Activated T-cell treated with anti-CD3 and anti-CD28 coated beads, Interleukin-2, amount 50 U/mL, for 4 hours (primary cell): Measurements from ENCODE around the gene GGTA1. TPM values are rescaled to one million over a fixed set of nuclear protein-coding genes. Genes with fewer than 3 reads are reported as not detected.
"Not testable (repeated sequence)": the region's sequence is repeated elsewhere in the genome, so short reads cannot be mapped to it uniquely, and the experiment has no call there.

ENCODE experiments used
- ATAC-seq, 2 donors: fragments of 200-7000 bp; cut with Tn5 transposase; one replicate each; pipeline ENCODE4 v1.10.0; 2021
- DNase-seq: peaks from one replicate; pipeline ENCODE4 v3.0.0-alpha.2; 2020
- H3K27me3 Mint-ChIP-seq: one replicate; pipeline ENCODE4 v1.8.0; 2021; ENCODE audit warnings: low read depth, mixed read lengths
- H3K36me3 Mint-ChIP-seq: one replicate; pipeline ENCODE4 v1.8.0; 2022; ENCODE audit warnings: mixed read lengths; ENCODE audit not compliant: insufficient read depth
- H3K4me1 Mint-ChIP-seq: one replicate; pipeline ENCODE4 v1.8.0; 2021; ENCODE audit warnings: low read depth, mixed read lengths
- H3K4me3 Mint-ChIP-seq: one replicate; pipeline ENCODE4 v1.8.0; 2021; ENCODE audit warnings: mild to moderate bottlenecking, moderate library complexity, mixed read lengths
- H3K9me3 Mint-ChIP-seq: one replicate; pipeline ENCODE4 v1.8.0; 2021; ENCODE audit warnings: mixed read lengths
- total RNA-seq, 3 donors: library from RNA; stranded (reverse); gene quantifications; one replicate each; pipeline ENCODE4 v1.2.1, GENCODE V29; 2021

GGTA1 gene
- total RNA-seq, 3 donors from 2014 or later: not detected

GRCh38 chr9:121437046-121437445, 62.6 kb downstream of the GGTA1 start:
- not testable (repeated sequence) for H3K36me3 Mint-ChIP-seq, H3K9me3 Mint-ChIP-seq, H3K4me3 Mint-ChIP-seq, H3K4me1 Mint-ChIP-seq, DNase-seq, ATAC-seq
- peaks cover 10% of the 10 kb centered on the region for H3K27me3 Mint-ChIP-seq

- DNase-seq (no peak), ATAC-seq (no peak)
- Mint-ChIP-seq H3K4me3 (no peak overlapping the region), H3K36me3 (no peaks in the 10 kb centered on the region), H3K9me3 (no peaks in the 10 kb centered on the region), H3K4me1 (no peaks in the 10 kb centered on the region), H3K27me3 (peaks cover 10% of the 10 kb centered on the region)
Measured at GRCh38 chr9:121434969-121435368, 64.7 kb downstream of the GGTA1 start.

GRCh38 chr9:121427899-121428298, 71.7 kb downstream of the GGTA1 start:
- Mint-ChIP-seq H3K36me3 (peaks cover 6% of the 10 kb centered on the region), H3K27me3 (peaks cover 22% of the 10 kb centered on the region), H3K4me1 (no peaks in the 10 kb centered on the region), H3K4me3 (no peak overlapping the region), H3K9me3 (peaks cover 4% of the 10 kb centered on the region)
- DNase-seq (no peak), ATAC-seq (no peak)

- no peak for ATAC-seq
- Mint-ChIP-seq H3K27me3 (peaks cover 34% of the 10 kb centered on the region), H3K36me3 (peaks cover 6% of the 10 kb centered on the region), H3K4me1 (no peaks in the 10 kb centered on the region), H3K9me3 (peaks cover 4% of the 10 kb centered on the region), H3K4me3 (no peak overlapping the region)
- no peak for DNase-seq
Measured at GRCh38 chr9:121424024-121424432, 75.6 kb downstream of the GGTA1 start.

- H3K27me3 Mint-ChIP-seq: no peaks in the 10 kb centered on the region
- H3K9me3 Mint-ChIP-seq: no peaks in the 10 kb centered on the region
- no peak overlapping the region for H3K4me3 Mint-ChIP-seq
- DNase-seq: no peak
- no peaks in the 10 kb centered on the region for H3K36me3 Mint-ChIP-seq
- no peaks in the 10 kb centered on the region for H3K4me1 Mint-ChIP-seq
- no peak for ATAC-seq
Measured at GRCh38 chr9:121411993-121412392, 87.7 kb downstream of the GGTA1 start.

GRCh38 chr9:121405899-121406298, 93.7 kb downstream of the GGTA1 start:
- ATAC-seq: no peak
- no peak for DNase-seq
- Mint-ChIP-seq H3K4me1 (no peaks in the 10 kb centered on the region), H3K9me3 (peaks cover 4% of the 10 kb centered on the region), H3K36me3 (no peaks in the 10 kb centered on the region), H3K4me3 (no peak overlapping the region), H3K27me3 (peaks cover 4% of the 10 kb centered on the region)

Other genes starting within 250 kb of the GGTA1 start
- gene GSN, start 231.7 kb downstream of the GGTA1 start, total RNA-seq: 1 to 10 TPM; 1.3 to 2.0 (median 1.9) TPM
- 10 to 100 TPM; 41.9 to 46.8 (median 46.7) TPM for gene STOM, start 129.6 kb downstream of the GGTA1 start, total RNA-seq
- gene DAB2IP, start 151.8 kb upstream of the GGTA1 start, total RNA-seq: under 1 TPM; 0.14 to 0.24 (median 0.18) TPM